ENCODE results near the gene MAD1L1.

MAD1L1 gene

DNA sequence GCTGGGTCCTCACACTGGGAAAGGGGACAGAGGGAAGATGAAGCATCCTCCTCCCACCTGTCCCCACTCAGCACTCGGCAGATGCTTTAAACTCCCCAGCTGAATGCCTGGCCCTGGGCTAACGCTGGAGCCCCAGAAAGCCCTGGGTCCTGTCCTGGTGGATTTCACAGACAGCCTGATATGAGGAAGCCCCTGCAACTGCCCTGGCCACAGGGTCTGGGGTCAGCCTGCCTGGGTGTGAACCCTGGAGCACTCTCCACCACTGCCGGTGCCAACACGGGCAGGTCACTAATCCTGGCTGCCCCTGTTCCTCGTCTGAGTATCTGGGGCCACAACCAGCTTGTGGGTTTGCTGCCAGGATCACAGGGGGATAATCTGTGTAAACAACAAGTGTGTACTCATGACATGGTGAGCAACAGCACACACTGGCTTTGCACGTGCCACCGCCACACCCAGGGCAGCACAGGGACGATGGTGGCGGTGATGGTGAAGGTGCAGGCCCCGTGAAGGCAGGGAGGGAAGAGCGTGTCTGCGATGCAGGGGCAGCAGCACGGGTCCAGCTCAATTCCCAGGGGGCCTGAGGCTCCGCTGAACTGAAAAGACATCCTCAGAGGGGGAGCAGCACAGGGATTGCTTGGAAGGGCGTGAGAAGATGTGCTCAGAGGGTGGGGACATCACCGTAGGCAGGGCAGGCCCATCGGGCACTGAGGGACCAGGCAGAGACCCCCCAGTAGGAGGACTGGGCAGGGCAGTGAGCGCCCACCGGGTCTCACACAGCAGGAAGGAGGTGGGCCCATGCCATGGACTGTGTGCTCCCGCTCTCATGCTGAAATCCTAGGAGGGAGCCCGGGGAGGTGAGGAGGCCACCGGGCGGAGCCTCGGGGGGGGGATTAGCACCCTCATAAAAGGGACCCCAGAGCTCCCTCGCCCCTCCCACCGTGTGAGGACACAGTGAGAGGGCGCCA lies 238.7 kb downstream of the MAD1L1 start:
- no peak for DNase-seq

DNA sequence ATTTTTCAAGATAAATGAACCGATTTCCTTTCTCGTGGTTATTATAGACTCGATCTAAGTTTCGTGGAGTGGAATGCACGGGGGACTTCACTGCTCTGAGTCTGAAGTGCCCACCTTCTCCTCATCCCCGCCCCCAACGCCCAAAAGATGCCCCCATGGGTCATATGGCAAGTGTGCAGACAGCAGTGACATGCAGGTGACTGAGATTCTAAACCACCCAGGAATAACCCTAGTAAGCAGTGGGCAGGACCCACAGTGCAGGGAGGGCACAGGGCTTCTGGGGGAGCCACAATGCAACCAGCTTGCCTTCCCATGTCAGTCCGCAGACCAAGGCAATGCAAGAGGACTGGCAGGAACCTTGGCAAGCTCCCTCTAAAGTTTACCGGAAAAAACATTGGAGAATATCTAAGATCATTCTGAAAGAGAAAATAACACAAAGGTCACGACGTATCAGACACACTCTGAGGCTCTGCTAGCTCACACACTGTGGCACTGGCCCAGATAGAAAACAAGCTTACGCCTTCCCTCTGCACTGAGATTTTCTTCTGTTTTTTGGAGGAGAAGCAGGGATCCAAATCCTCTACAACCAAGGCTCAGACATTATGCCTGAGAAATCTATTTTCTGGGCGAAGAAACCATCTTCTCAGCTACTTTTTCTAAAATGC lies 239.6 kb downstream of the MAD1L1 start:
- no peak for DNase-seq

GRCh38 chr7:1992554-1992953 lies 240.2 kb downstream of the MAD1L1 start:
- no peak for DNase-seq

- DNase-seq = no peak
Observed at GRCh38 chr7:1990001-1990670, 242.6 kb downstream of the MAD1L1 start.

- DNase-seq = no peak
Observed at GRCh38 chr7:1989049-1989860, 243.5 kb downstream of the MAD1L1 start.

DNA sequence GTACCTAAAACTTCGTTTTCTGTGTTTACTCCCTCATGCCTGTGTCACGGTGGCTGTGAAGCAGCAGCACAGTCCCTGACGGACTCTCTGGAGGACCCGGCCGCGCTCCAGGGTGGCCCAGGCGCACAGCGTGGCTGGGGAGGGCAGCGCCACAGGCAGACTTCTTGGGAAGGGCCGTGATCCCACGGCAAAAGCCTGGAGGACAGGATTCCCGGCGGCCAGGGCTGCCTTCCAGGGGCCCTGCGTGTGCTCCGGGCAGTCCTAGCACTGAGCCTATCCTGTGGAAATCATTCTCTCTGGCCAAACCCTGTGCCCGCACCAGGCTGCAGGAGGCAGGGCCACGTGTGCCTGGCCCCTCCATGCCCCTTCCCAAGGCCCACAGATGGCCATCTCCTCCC lies 244.2 kb downstream of the MAD1L1 start:
- no peak for DNase-seq

DNA sequence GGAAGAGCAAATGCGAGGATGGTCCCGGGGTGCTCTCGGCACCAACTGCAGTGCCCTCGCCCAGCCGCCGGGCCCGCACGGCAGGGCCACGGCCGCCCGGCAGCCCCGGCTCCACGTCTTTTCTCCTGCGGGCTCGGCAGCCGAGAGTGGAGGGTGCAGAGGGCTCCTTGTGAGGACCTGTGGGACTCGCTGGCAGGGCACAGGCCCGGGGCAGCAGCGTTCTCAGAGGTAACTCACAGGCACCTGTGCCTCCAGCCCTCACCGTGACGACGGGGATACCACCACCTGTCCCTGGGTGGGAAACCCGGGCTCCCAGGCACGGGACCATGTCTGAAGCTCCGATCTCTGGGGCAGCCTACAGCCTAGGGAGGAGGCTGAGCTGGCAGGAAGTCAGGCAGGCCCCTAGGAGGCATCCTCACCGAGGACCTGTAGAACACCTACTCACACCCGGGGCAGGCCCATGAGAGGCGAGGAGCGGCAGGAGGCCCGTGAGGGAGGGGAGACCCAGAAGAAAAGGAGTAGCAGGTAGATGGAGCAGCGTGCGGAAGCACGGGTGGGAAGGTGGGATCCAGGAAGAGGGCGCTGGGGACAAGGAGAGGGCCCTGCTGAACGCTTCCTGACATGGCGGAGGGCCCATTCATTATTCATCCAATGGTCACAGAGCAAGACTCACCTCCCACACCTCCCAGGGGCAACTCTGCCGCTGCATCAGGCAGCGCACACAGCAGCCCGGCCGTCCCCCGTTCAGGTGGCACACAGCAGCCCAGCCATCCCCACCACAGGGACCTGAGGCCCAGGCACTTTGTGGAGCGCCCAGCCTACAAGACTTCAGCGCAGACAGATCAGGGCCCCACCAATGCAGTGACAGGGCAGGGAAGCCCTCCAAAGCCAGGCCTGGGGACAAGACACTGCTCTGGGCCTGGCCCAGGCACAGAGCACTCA lies 244.9 kb downstream of the MAD1L1 start:
- no peak for DNase-seq

DNA sequence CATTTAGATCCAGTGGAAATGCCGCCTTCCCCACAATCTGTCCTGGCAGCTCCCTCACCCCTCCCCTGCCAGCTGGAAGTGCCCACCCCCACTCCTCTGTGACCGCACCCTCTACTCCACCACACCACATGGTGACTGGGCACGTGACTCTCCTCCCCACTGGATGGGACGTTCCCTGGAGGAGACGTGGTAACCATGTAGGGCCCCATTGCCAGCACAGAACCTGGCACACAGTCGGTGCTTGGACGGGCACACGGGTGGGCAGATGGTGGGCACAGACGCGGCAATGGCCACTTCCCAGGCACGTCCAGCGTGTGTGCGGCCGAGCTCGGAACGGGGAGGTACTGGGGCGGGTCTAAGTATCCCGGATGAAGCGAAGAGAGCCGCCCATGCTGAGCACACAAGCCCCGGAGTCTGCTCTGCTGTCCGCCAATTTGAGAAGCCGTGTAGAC lies 245.6 kb downstream of the MAD1L1 start:
- DNase-seq = no peak

DNA sequence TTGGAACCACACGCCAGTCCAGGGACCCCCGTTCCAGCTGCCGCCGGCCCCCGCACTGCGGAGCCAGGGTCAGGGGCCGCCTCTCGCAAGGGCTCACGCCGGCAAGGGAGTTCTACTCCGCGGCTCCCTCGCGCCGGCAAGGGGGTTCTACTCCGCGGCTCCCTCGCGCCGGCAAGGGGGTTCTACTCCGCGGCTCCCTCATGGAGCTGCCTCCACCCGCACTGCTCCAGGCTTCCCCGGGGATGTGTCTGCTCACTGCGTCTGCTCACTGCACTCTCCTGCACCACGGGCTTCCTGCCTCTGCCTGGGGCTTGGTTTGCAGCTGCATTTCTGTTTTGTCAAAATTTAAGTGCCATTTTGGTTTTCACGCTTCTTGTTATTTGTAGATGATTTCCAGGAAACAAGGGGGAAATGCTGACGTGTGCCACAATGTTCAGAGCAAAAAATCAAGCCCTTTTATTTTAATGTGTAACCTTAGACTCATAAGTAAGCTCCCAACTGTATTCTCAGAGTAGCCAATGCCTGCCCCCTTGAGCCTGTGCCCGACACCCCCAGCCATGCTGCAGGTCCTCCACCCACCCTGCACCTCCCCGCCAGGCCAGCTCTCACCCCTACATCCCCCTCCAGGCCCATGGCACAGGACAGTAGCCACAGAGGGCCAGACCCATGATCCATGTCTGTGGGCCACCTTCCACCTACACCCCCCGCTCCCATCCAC lies 246.2 kb downstream of the MAD1L1 start:
- peak; percentile 44 for DNase-seq

DNA sequence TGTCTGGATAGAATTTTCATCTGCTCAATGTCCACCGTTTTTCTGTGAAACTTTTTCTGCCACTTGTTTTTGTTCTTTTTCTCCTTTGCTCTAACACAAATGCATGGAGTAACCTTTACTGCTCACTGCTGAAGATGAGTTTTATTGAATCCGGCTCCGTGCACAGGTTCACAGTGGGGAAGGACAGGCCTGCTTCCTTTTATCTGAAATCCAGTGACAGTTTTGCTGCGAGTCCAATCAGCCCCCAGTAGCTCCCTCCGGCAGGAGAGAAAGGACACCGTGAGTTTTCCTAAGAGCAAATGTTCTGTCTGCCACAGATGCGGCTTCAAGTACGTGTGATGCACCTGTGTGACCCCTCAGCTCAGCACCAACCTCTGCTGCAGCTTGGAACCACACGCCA lies 246.8 kb downstream of the MAD1L1 start:
- DNase-seq = no peak

GRCh38 chr7:1985042-1985441 lies 247.7 kb downstream of the MAD1L1 start:
- no peak for DNase-seq

DNA sequence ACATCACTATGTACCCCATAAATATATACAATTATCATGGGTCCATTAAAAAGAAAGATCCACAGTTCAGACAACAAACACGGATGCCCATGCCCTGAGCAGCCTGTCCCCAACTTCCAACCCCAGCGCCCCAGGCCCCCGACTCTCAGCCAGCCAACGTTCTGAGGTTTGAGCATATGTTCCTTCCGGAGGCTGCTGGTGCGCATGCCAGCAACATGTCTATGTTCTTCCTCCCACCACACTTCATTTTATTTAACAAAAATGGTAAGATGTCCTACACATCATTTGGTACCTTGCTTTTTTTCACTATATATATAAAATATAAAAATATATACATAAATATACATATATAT lies 250.9 kb downstream of the MAD1L1 start:
- no peak for DNase-seq

- no peak for DNase-seq
Observed at GRCh38 chr7:1981201-1981877, 251.4 kb downstream of the MAD1L1 start.

- peak; percentile 79 for DNase-seq
Observed at GRCh38 chr7:1979591-1980560, 252.9 kb downstream of the MAD1L1 start.

- DNase-seq = no peak
Observed at GRCh38 chr7:1978656-1979590, 253.8 kb downstream of the MAD1L1 start.

GRCh38 chr7:1977876-1978441 lies 254.8 kb downstream of the MAD1L1 start:
- no peak for DNase-seq

GRCh38 chr7:1977059-1977875 lies 255.5 kb downstream of the MAD1L1 start:
- no peak for DNase-seq
